Activated CD4-positive, alpha-beta memory T cell treated with anti-CD3 and anti-CD28 coated beads, Interleukin-2, amount 10 ng/mL, durations not matched to agents 7 days and 5 days (primary cell): ENCODE measurements around the gene ASPRV1. TPM values are rescaled to one million over a fixed set of nuclear protein-coding genes. Genes with fewer than 3 reads are reported as not detected.

Source experiments
- CTCF ChIA-PET: fragments of 350-600 bp; sonication (Branson Sonifier 250); formaldehyde crosslinking; loops from one replicate; lab custom pipeline; 2021; ENCODE audit warnings: antibody characterized with exemption, inconsistent platforms; lab: Charles Lee
- POLR2A ChIA-PET: fragments of 350-600 bp; sonication (Branson Sonifier 250); formaldehyde crosslinking; loops from one replicate; lab custom pipeline; 2021; ENCODE audit warnings: antibody characterized with exemption; lab: Charles Lee
- DNase-seq: peaks from one replicate; pipeline ENCODE4 v3.0.0-alpha.2; 2020
- H3K27ac Mint-ChIP-seq: one replicate; pipeline ENCODE4 v1.8.0; 2021; ENCODE audit warnings: mild to moderate bottlenecking, mixed read lengths
- H3K27me3 Mint-ChIP-seq: one replicate; pipeline ENCODE4 v1.8.0; 2021; ENCODE audit warnings: mixed read lengths
- H3K36me3 Mint-ChIP-seq: one replicate; pipeline ENCODE4 v1.8.0; 2021; ENCODE audit warnings: low read depth, mixed read lengths
- H3K4me1 Mint-ChIP-seq: one replicate; pipeline ENCODE4 v1.8.0; 2021; ENCODE audit warnings: mixed read lengths
- H3K4me3 Mint-ChIP-seq: one replicate; pipeline ENCODE4 v1.8.0; 2021; ENCODE audit warnings: mild to moderate bottlenecking, mixed read lengths
- H3K9me3 Mint-ChIP-seq: one replicate; pipeline ENCODE4 v1.8.0; 2021; ENCODE audit warnings: mixed read lengths
- total RNA-seq, 2 experiments: library from RNA; stranded (reverse); gene quantifications; one replicate each; pipeline ENCODE4 v1.2.3, GENCODE V29; 2021

The ASPRV1 gene
- total RNA-seq, 2 experiments from 2014 or later, result 0.98 TPM

- Mint-ChIP-seq H3K36me3 (no peaks in the 10 kb centered on the region), H3K27ac (no peak overlapping the region), H3K9me3 (no peaks in the 10 kb centered on the region), H3K4me1 (peaks cover 6% of the 10 kb centered on the region), H3K4me3 (no peak overlapping the region), H3K27me3 (peaks cover 4% of the 10 kb centered on the region)
- ChIA-PET POLR2A (no interaction called here), CTCF (no interaction called here)
- DNase-seq, result no peak
Observed at GRCh38 chr2:69966496-69966895, 5.1 kb upstream of the ASPRV1 start.

- Mint-ChIP-seq H3K36me3 (no peaks in the 10 kb centered on the region), H3K27me3 (peaks cover 4% of the 10 kb centered on the region), H3K4me3 (no peak overlapping the region), H3K9me3 (no peaks in the 10 kb centered on the region), H3K4me1 (peaks cover 6% of the 10 kb centered on the region), H3K27ac (no peak overlapping the region)
- CTCF ChIA-PET, result no interaction called here
- POLR2A ChIA-PET, result no interaction called here
- DNase-seq, result no peak
Observed at GRCh38 chr2:69965756-69966445, 4.5 kb upstream of the ASPRV1 start.

GRCh38 chr2:69964353-69964841 lies 3.0 kb upstream of the ASPRV1 start:
- no peaks in the 10 kb centered on the region for H3K36me3 Mint-ChIP-seq
- ChIA-PET CTCF (no interaction called here), POLR2A (interaction anchor here (0.9 to 1.6 kb wide), 4 partner anchors 15 to 110 kb away, joined by 3 to 6 read pairs (median 4); no protein-coding TSS in a partner anchor)
- H3K4me3 Mint-ChIP-seq, result no peak overlapping the region
- no peak for DNase-seq
- H3K27me3 Mint-ChIP-seq, result peaks cover 8% of the 10 kb centered on the region
- H3K9me3 Mint-ChIP-seq, result no peaks in the 10 kb centered on the region
- H3K4me1 Mint-ChIP-seq, result peaks cover 6% of the 10 kb centered on the region
- no peak overlapping the region for H3K27ac Mint-ChIP-seq

- POLR2A ChIA-PET, result interaction anchor here (0.6 to 1.6 kb wide), 5 partner anchors 14 to 317 kb away, joined by 3 to 6 read pairs (median 4); no protein-coding TSS in a partner anchor
- H3K9me3 Mint-ChIP-seq, result no peaks in the 10 kb centered on the region
- CTCF ChIA-PET, result no interaction called here
- peaks cover 9% of the 10 kb centered on the region for H3K27me3 Mint-ChIP-seq
- no peaks in the 10 kb centered on the region for H3K36me3 Mint-ChIP-seq
- H3K27ac Mint-ChIP-seq, result no peak overlapping the region
- H3K4me3 Mint-ChIP-seq, result no peak overlapping the region
- DNase-seq, result no peak
- peaks cover 6% of the 10 kb centered on the region for H3K4me1 Mint-ChIP-seq
Observed at GRCh38 chr2:69962986-69963730, 1.7 kb upstream of the ASPRV1 start.

DNA sequence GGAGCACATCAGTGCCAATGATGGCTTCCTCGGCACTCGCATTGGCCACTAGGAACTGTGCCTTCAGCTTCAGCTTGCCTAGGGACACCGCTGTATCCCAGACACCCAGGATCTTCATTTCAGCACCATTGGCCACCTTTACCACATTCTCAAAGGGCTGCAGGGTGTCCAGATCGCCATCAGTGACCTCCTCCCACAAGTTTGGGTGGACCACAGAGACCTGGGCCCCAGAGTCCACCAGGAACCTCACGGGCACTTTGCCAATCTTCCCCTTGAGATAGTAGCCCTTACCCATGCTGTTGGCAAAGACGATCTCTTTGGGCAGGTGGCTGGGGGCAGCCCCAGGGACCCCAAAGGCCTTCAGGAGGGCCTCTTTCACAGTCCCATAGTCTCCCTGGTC lies 610 bp downstream of the ASPRV1 start:
- Mint-ChIP-seq H3K4me3 (no peak overlapping the region), H3K4me1 (peaks cover 11% of the 10 kb centered on the region), H3K9me3 (no peaks in the 10 kb centered on the region), H3K36me3 (no peaks in the 10 kb centered on the region), H3K27me3 (peaks cover 30% of the 10 kb centered on the region), H3K27ac (no peak overlapping the region)
- CTCF ChIA-PET, result no interaction called here
- POLR2A ChIA-PET, result no interaction called here
- no peak for DNase-seq

DNA sequence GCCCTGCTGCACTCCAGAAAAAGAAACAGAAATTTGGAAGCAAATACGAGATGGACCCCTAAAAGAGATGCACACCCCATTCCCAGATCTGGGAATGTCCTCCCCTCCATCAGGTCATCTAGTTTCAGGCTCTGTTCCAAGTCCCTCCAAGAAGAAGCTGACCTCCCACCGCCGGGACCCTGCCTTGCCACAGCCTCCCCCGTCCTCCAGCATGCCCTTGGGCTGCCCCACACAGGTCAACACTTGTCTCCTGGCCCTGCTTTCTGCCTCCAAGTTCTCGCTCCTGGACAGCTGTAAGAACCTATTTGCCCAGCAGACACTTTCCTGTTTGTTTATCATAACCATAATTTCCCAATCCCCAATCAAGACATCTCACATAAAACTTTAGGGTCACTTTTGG lies 2.0 kb downstream of the ASPRV1 start:
- ChIA-PET CTCF (no interaction called here), POLR2A (interaction anchor here (0.9 kb wide), 2 partner anchors 12 to 14 kb away, joined by 3 read pairs; no protein-coding TSS in a partner anchor)
- no peak overlapping the region for H3K4me3 Mint-ChIP-seq
- H3K27me3 Mint-ChIP-seq, result peaks cover 41% of the 10 kb centered on the region
- no peaks in the 10 kb centered on the region for H3K36me3 Mint-ChIP-seq
- H3K27ac Mint-ChIP-seq, result no peak overlapping the region
- no peaks in the 10 kb centered on the region for H3K9me3 Mint-ChIP-seq
- H3K4me1 Mint-ChIP-seq, result peaks cover 6% of the 10 kb centered on the region
- no peak for DNase-seq

GRCh38 chr2:69958480-69958879 lies 3.0 kb downstream of the ASPRV1 start:
- Mint-ChIP-seq H3K36me3 (no peaks in the 10 kb centered on the region), H3K27ac (no peak overlapping the region), H3K9me3 (no peaks in the 10 kb centered on the region), H3K4me3 (no peak overlapping the region), H3K4me1 (peaks cover 6% of the 10 kb centered on the region), H3K27me3 (peaks cover 42% of the 10 kb centered on the region)
- DNase-seq, result no peak
- CTCF ChIA-PET, result interaction anchor here (0.8 kb wide), 1 partner anchor 10 kb away, joined by 3 read pairs; no protein-coding TSS in a partner anchor
- POLR2A ChIA-PET, result interaction anchor here (0.9 kb wide), 1 partner anchor 11 kb away, joined by 3 read pairs; no protein-coding TSS in a partner anchor

- Mint-ChIP-seq H3K27me3 (peaks cover 43% of the 10 kb centered on the region), H3K4me3 (no peak overlapping the region), H3K27ac (no peak overlapping the region), H3K9me3 (no peaks in the 10 kb centered on the region), H3K36me3 (no peaks in the 10 kb centered on the region), H3K4me1 (peaks cover 6% of the 10 kb centered on the region)
- ChIA-PET CTCF (interaction anchor here (0.8 kb wide), 1 partner anchor 10 kb away, joined by 3 read pairs; no protein-coding TSS in a partner anchor), POLR2A (no interaction called here)
- DNase-seq, result no peak
Observed at GRCh38 chr2:69957965-69958364, 3.5 kb downstream of the ASPRV1 start.

GRCh38 chr2:69956475-69956979 lies 4.9 kb downstream of the ASPRV1 start:
- Mint-ChIP-seq H3K4me1 (peaks cover 11% of the 10 kb centered on the region), H3K27me3 (peaks cover 44% of the 10 kb centered on the region), H3K36me3 (no peaks in the 10 kb centered on the region), H3K9me3 (no peaks in the 10 kb centered on the region), H3K4me3 (no peak overlapping the region), H3K27ac (no peak overlapping the region)
- ChIA-PET POLR2A (interaction anchor here (1.2 to 1.7 kb wide), 2 partner anchors 10 to 48 kb away, joined by 3 to 7 read pairs; no protein-coding TSS in a partner anchor), CTCF (no interaction called here)
- no peak for DNase-seq

GRCh38 chr2:69955029-69955428 lies 6.4 kb downstream of the ASPRV1 start:
- no peak overlapping the region for H3K27ac Mint-ChIP-seq
- DNase-seq, result no peak
- peaks cover 46% of the 10 kb centered on the region for H3K27me3 Mint-ChIP-seq
- H3K9me3 Mint-ChIP-seq, result no peaks in the 10 kb centered on the region
- no peak overlapping the region for H3K4me3 Mint-ChIP-seq
- H3K36me3 Mint-ChIP-seq, result no peaks in the 10 kb centered on the region
- ChIA-PET CTCF (no interaction called here), POLR2A (interaction anchor here (1.7 kb wide), 1 partner anchor 40 kb away, joined by 4 read pairs; the partner anchor contains the start of gene MXD1)
- peaks cover 11% of the 10 kb centered on the region for H3K4me1 Mint-ChIP-seq

- ChIA-PET POLR2A (no interaction called here), CTCF (no interaction called here)
- Mint-ChIP-seq H3K4me3 (no peak overlapping the region), H3K36me3 (no peaks in the 10 kb centered on the region), H3K27me3 (peaks cover 37% of the 10 kb centered on the region), H3K4me1 (peaks cover 12% of the 10 kb centered on the region), H3K27ac (no peak overlapping the region), H3K9me3 (no peaks in the 10 kb centered on the region)
- DNase-seq, result no peak
Observed at GRCh38 chr2:69954084-69954483, 7.3 kb downstream of the ASPRV1 start.

- ChIA-PET POLR2A (no interaction called here), CTCF (interaction anchor here (0.7 to 2.1 kb wide), 3 partner anchors 54 to 311 kb away, joined by 3 to 4 read pairs (median 3); no protein-coding TSS in a partner anchor)
- Mint-ChIP-seq H3K9me3 (no peaks in the 10 kb centered on the region), H3K4me3 (no peak overlapping the region), H3K4me1 (peaks cover 14% of the 10 kb centered on the region), H3K27me3 (peaks cover 31% of the 10 kb centered on the region), H3K27ac (no peak overlapping the region), H3K36me3 (peaks cover 2% of the 10 kb centered on the region)
- DNase-seq, result no peak
Observed at GRCh38 chr2:69952336-69953115, 8.9 kb downstream of the ASPRV1 start.
